Adrenal gland (tissue), 12 donors: ENCODE measurements around the gene CD101. TPM values are rescaled to one million over a fixed set of nuclear protein-coding genes. Genes with fewer than 3 reads are reported as not detected.

Experiments
- DNase-seq, 7 donors: peaks; one replicate each; pipeline ENCODE4 v3.0.0-alpha.2; 2019 to 2020
- H3K27ac ChIP-seq, 5 donors: fragments of 200-600 bp; sonication (generic) in 4 of 5; 1 replicate in 3 of 5; 2 replicates in 2 of 5; pipeline versions ENCODE4 v1.5.1 to v1.8.0; 2016 to 2020; ENCODE audit warnings: mild to moderate bottlenecking in 1 of 5
- H3K27me3 ChIP-seq: fragments of 200-600 bp; 2 replicates; pipeline ENCODE4 v1.8.0; 2021
- H3K36me3 ChIP-seq, 2 donors: fragments of 200-600 bp; replicated peaks in 1 of 2; 1 replicate in 1 of 2; 2 replicates in 1 of 2; pipeline versions ENCODE4 v1.5.1 to v1.8.0; 2018 to 2022
- H3K4me1 ChIP-seq, 2 donors: fragments of 200-600 bp; replicated peaks in 1 of 2; 1 replicate in 1 of 2; 2 replicates in 1 of 2; pipeline versions ENCODE4 v1.5.1 to v1.8.0; 2018 to 2021
- H3K4me3 ChIP-seq, 4 donors: fragments of 200-600 bp; sonication (generic) in 3 of 4; one replicate each; pipeline ENCODE4 v1.5.1; 2016 to 2018
- H3K9me3 ChIP-seq, 3 donors: fragments of 200-600 bp; sonication (generic) in 1 of 3; replicated peaks in 1 of 3; 1 replicate in 2 of 3; 2 replicates in 1 of 3; pipeline versions ENCODE4 v1.5.1 to v1.8.0; 2016 to 2021
- POLR2A ChIP-seq, 2 donors: fragments of 450-650 bp; IDR thresholded peaks; one replicate each; pipeline ENCODE4 v1.6.1; 2017; ENCODE audit warnings: antibody characterized with exemption in 2 of 2, mild to moderate bottlenecking in 2 of 2, moderate library complexity in 1 of 2
- WGBS, 4 donors: extraction: QIAGEN DNeasy Blood & Tissue Kit in 2 of 4; methylation state at CpG; one replicate each; pipeline versions ENCODE4 v1.1.5 to v1.1.7; 2013 to 2017; 5-methylcytosine and 5-hydroxymethylcytosine counted together
- intact Hi-C, 2 donors: fragments of 100-400 bp; cut with DNase I; formaldehyde crosslinking; loops; one replicate each; pipeline versions ENCODE4 v1.14.1 to v1.15.0; 2022 to 2023
- polyA plus RNA-seq, 3 donors: library from polyadenylated mRNA; stranded (reverse); fragments of 200-250 nt in 2 of 3; fragments of 350-450 nt in 1 of 3; fragmentation: Illumina TruSeq in 1 of 3; extraction: RNeasy Lipid Tissue Mini Kit (QIAGEN cat#74804) in 1 of 3; gene quantifications; one replicate each; pipeline ENCODE4 v1.2.3, GENCODE V29; 2013 to 2014
- total RNA-seq, 9 donors: library from RNA; depleted of rRNA in 4 of 9; stranded (reverse); fragments of >200 nt in 4 of 9; fragments of 120-200 nt in 1 of 9; fragmentation: NEBNext Ultra II Directional in 1 of 9; extraction: Animal tissue kit (Norgen Biotek cat#: 25700) in 1 of 9; gene quantifications; one replicate each; pipeline versions ENCODE4 v1.1.0 to v1.2.4, GENCODE V29; 2013 to 2023
- TF ChIP-seq, protein P1 (sequence below), 6 experiments: fragments of 450-650 bp in 4 of 6; fragments of 200-600 bp in 2 of 6; sonication (generic) in 1 of 6; IDR thresholded peaks; 1 replicate in 5 of 6; 2 replicates in 1 of 6; pipeline versions ENCODE4 v1.5.1 to v1.8.0; 2016 to 2021; ENCODE audit warnings: antibody characterized with exemption in 6 of 6, mild to moderate bottlenecking in 2 of 6, moderate library complexity in 1 of 6
- donor health status: healthy with polysubstance abuse.
- donor health status: Bipolar disorder and iron deficiency.
- donor health status: DM: yes; HTN: yes; CAD: no.
- donor health status: DM: no; HTN: no; CAD: no.
- donor health status: DM: no; HTN: no; CAD: no.
- donor health status: DM: yes; HTN: yes; CAD: no.

Gene CD101
- total and polyA plus RNA-seq, 12 donors = 0.47 to 7.5 (median 1.8) TPM

DNA sequence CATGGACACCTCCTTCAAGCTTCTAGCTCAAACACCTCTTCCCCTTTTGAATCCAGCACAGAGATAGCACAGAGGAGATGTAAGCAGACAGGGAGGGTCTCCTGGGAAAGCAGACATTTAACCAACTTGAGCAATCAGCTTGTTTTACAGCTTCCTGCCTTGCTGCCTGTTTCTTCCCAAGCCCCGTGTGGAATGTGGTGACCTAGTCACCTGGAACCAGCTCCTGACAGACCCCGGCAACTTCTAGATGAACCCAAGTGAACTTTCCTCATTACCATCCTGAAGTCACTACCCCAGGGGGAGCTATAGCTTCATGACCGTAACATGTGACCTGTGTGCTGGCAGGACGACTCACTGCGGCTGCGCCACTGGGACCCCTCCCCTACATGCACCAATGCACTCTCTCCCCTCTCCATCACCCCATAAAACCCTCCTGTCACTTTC is 34.5 kb downstream of the CD101 start:
- 61 to 78% (median 73%) methylated on average over 6 of the region's 6 CpGs for WGBS, 4 donors
- Histone ChIP-seq H3K4me1 (no peaks in the 10 kb centered on the region), H3K36me3 (no peaks in the 10 kb centered on the region), H3K27ac (no peak overlapping the region), H3K27me3 (no peaks in the 10 kb centered on the region), H3K9me3 (no peaks in the 10 kb centered on the region), H3K4me3 (no peak overlapping the region)
- no peak for DNase-seq
- intact Hi-C loops = no loop called here
- TF ChIP-seq, protein P1, sequence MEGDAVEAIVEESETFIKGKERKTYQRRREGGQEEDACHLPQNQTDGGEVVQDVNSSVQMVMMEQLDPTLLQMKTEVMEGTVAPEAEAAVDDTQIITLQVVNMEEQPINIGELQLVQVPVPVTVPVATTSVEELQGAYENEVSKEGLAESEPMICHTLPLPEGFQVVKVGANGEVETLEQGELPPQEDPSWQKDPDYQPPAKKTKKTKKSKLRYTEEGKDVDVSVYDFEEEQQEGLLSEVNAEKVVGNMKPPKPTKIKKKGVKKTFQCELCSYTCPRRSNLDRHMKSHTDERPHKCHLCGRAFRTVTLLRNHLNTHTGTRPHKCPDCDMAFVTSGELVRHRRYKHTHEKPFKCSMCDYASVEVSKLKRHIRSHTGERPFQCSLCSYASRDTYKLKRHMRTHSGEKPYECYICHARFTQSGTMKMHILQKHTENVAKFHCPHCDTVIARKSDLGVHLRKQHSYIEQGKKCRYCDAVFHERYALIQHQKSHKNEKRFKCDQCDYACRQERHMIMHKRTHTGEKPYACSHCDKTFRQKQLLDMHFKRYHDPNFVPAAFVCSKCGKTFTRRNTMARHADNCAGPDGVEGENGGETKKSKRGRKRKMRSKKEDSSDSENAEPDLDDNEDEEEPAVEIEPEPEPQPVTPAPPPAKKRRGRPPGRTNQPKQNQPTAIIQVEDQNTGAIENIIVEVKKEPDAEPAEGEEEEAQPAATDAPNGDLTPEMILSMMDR (IDR thresholded peaks at IDR 0.05) = no peak
- TF ChIP-seq POLR2A (IDR thresholded peaks at IDR 0.05) = no peak

DNA sequence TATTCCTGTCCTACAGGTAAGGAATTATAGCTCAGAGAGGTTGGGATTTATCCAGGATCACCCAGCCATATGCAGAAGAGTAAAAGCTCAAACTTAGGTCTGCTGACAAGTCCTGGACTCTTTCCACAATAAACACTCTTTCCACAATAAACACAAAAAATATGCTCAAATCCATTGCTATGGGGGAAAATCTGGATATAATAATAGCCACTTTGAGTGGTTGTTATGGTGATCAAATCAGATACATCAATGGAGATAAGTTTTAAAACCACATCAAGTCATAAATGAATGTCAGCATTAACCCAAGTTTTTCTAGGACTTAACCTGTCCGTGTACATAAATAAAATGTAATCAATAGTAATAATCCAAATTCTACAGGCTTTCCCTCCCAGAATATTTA is 36.2 kb downstream of the CD101 start:
- 42 to 90% (median 82%) methylated on average over 1 of the region's 1 CpG for WGBS, 4 donors
- intact Hi-C loops = no loop called here
- Histone ChIP-seq H3K9me3 (no peaks in the 10 kb centered on the region), H3K27me3 (no peaks in the 10 kb centered on the region), H3K4me3 (no peak overlapping the region), H3K36me3 (no peaks in the 10 kb centered on the region), H3K4me1 (no peaks in the 10 kb centered on the region), H3K27ac (no peak overlapping the region)
- no peak for DNase-seq
- no peak for TF ChIP-seq POLR2A (IDR thresholded peaks at IDR 0.05)
- TF ChIP-seq, protein P1 (IDR thresholded peaks at IDR 0.05) = no peak

GRCh38 chr1:117038236-117038635 is 36.7 kb downstream of the CD101 start:
- Histone ChIP-seq H3K9me3 (no peaks in the 10 kb centered on the region), H3K4me1 (no peaks in the 10 kb centered on the region), H3K36me3 (no peaks in the 10 kb centered on the region), H3K27ac (no peak overlapping the region), H3K27me3 (no peaks in the 10 kb centered on the region), H3K4me3 (no peak overlapping the region)
- WGBS, 4 donors = 92 to 97% (median 93%) methylated on average over 5 to 6 of the region's 6 CpGs
- no peak for TF ChIP-seq POLR2A (IDR thresholded peaks at IDR 0.05)
- TF ChIP-seq, protein P1 (IDR thresholded peaks at IDR 0.05) = no peak
- no peak for DNase-seq
- intact Hi-C loops = no loop called here

DNA sequence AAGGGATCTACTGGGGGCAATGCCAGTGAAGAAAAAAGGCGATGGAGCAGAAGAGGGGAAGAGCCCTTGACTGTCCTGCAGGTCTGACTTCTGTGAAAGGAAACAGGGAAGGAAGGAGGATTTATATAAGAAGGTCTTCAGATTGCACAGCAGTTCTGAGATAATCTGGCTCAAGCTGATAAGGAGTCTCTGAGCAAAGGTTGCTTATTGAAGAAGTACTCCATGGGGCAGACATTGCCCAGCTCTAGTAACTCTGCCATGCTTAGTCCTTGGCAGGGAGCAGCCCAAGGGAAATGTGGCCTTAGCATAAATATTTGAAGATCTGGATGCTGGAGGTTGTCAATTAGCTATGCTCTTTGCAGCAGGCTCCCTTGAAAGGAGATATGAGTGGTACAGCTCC is 42.7 kb downstream of the CD101 start:
- Histone ChIP-seq H3K36me3 (no peaks in the 10 kb centered on the region), H3K27me3 (no peaks in the 10 kb centered on the region), H3K27ac (no peak overlapping the region), H3K4me3 (no peak overlapping the region), H3K9me3 (no peaks in the 10 kb centered on the region), H3K4me1 (no peaks in the 10 kb centered on the region)
- DNase-seq = no peak
- WGBS, 4 donors = 90 to 97% (median 92%) methylated on average over 1 of the region's 1 CpG
- TF ChIP-seq, protein P1 (IDR thresholded peaks at IDR 0.05) = no peak
- TF ChIP-seq POLR2A (IDR thresholded peaks at IDR 0.05) = no peak
- intact Hi-C loops = no loop called here
